NCI-H748 (cell line): ENCODE data around the gene ARHGEF28.

Experiments used
- DNase-seq: peaks from one replicate; lab custom pipeline; 2025; ENCODE audit not compliant: unreplicated experiment; lab: John Stamatoyannopoulos, UW

ARHGEF28 gene

GRCh38 chr5:73654819-73655318 is 28.9 kb downstream of the ARHGEF28 start:
- no peak for DNase-seq

- no peak for DNase-seq
Measured at GRCh38 chr5:73655521-73656160, 29.6 kb downstream of the ARHGEF28 start.

- no peak for DNase-seq
Measured at GRCh38 chr5:73661753-73662152, 35.8 kb downstream of the ARHGEF28 start.

- DNase-seq, result no peak
Measured at GRCh38 chr5:73663161-73663859, 37.3 kb downstream of the ARHGEF28 start.

GRCh38 chr5:73663860-73664240 is 37.9 kb downstream of the ARHGEF28 start:
- DNase-seq, result no peak

GRCh38 chr5:73664796-73665195 is 38.8 kb downstream of the ARHGEF28 start:
- DNase-seq, result no peak

GRCh38 chr5:73666891-73667290 is 40.9 kb downstream of the ARHGEF28 start:
- DNase-seq, result no peak

GRCh38 chr5:73668017-73668416 is 42.0 kb downstream of the ARHGEF28 start:
- no peak for DNase-seq

GRCh38 chr5:73668486-73669111 is 42.6 kb downstream of the ARHGEF28 start:
- DNase-seq, result no peak

GRCh38 chr5:73670731-73671130 is 44.7 kb downstream of the ARHGEF28 start:
- DNase-seq, result no peak

- DNase-seq, result no peak
Measured at GRCh38 chr5:73672132-73672531, 46.1 kb downstream of the ARHGEF28 start.

GRCh38 chr5:73673161-73673591 is 47.2 kb downstream of the ARHGEF28 start:
- DNase-seq, result no peak

GRCh38 chr5:73674669-73675004 is 48.6 kb downstream of the ARHGEF28 start:
- no peak for DNase-seq

GRCh38 chr5:73678322-73678740 is 52.3 kb downstream of the ARHGEF28 start:
- DNase-seq, result no peak

GRCh38 chr5:73678807-73679206 is 52.8 kb downstream of the ARHGEF28 start:
- DNase-seq, result no peak

GRCh38 chr5:73682176-73682575 is 56.2 kb downstream of the ARHGEF28 start:
- no peak for DNase-seq

- DNase-seq, result no peak
Measured at GRCh38 chr5:73684691-73685090, 58.7 kb downstream of the ARHGEF28 start.

GRCh38 chr5:73686912-73687311 is 60.9 kb downstream of the ARHGEF28 start:
- DNase-seq, result no peak

- DNase-seq, result no peak
Measured at GRCh38 chr5:73687357-73687756, 61.4 kb downstream of the ARHGEF28 start.

GRCh38 chr5:73690015-73690414 is 64.0 kb downstream of the ARHGEF28 start:
- no peak for DNase-seq

- no peak for DNase-seq
Measured at GRCh38 chr5:73691302-73692080, 65.5 kb downstream of the ARHGEF28 start.
